ENCODE data around the gene CHST11.

- no peak for TF ChIP-seq POLR2AphosphoS5 (IDR thresholded peaks at IDR 0.05)
- TF ChIP-seq CTCF (IDR thresholded peaks at IDR 0.05 in 8 of 11, conservative IDR thresholded peaks at IDR 0.05 in 3 of 11): no peak
These were observed 242.1 kb downstream of the CHST11 start for GRCh38 chr12:104698871-104699270.

Data from spleen (tissue), 7 donors.